ENCODE results near the gene FOXP1. TPM values are rescaled to one million over a fixed set of nuclear protein-coding genes. Genes with fewer than 3 reads are reported as not detected.

FOXP1 gene
- polyA plus RNA-seq, 1 donor (not counting 4 experiments of a cell fraction or from before 2014, with no cell fraction given): 14.6 TPM

GRCh38 chr3:71492974-71493771 lies 90.4 kb downstream of the FOXP1 start:
- Histone ChIP-seq H3K9ac (ENCODE audit: control insufficient read depth, extremely low read depth, insufficient read depth, low read length) (no peak overlapping the region), H3K4me2 (ENCODE audit: control insufficient read depth, extremely low read depth, insufficient read depth, low read depth, low read length) (no peak overlapping the region), H3K9me1 (ENCODE audit: control insufficient read depth, extremely low read depth, insufficient read depth, low read length) (no peaks in the 10 kb centered on the region), H3K27me3 (ENCODE audit: control insufficient read depth, extremely low read depth, insufficient read depth, low read length) (no peaks in the 10 kb centered on the region), H4K20me1 (ENCODE audit: control insufficient read depth, extremely low read depth, insufficient read depth, low read length) (no peaks in the 10 kb centered on the region), H3K79me2 (ENCODE audit: control insufficient read depth, insufficient read depth, low read length) (no peaks in the 10 kb centered on the region), H3K4me1 (ENCODE audit: control insufficient read depth, extremely low read depth, insufficient read depth, low read length) (peaks cover 21% of the 10 kb centered on the region), H3K36me3 (ENCODE audit: control insufficient read depth in 2 of 2, extremely low read depth in 1 of 2, insufficient read depth in 2 of 2, low read length in 2 of 2) (no peaks in the 10 kb centered on the region), H2AFZ (ENCODE audit: control insufficient read depth, low read length) (no peak overlapping the region), H3K9me3 (ENCODE audit: control insufficient read depth, low read depth, low read length) (no peaks in the 10 kb centered on the region), H3K27ac (ENCODE audit: control insufficient read depth, insufficient read depth, low read length) (no peak overlapping the region), H3K4me3 (ENCODE audit: control insufficient read depth in 2 of 3, extremely low read depth in 1 of 3, insufficient read depth in 2 of 3, low read depth in 1 of 3, low read length in 3 of 3) (no peak overlapping the region)
- FAIRE-seq (no peak), DNase-seq (ENCODE audit: low read depth, low spot score) (no peak)
- dilution Hi-C loops (cut with MboI; ENCODE audit: extremely low pct_ligation_motif_present, low sequenced_read_pairs): no loop called here
- TF ChIP-seq EZH2 (IDR thresholded peaks at IDR 0.05; ENCODE audit: low read length): no peak
- TF ChIP-seq, protein P1, sequence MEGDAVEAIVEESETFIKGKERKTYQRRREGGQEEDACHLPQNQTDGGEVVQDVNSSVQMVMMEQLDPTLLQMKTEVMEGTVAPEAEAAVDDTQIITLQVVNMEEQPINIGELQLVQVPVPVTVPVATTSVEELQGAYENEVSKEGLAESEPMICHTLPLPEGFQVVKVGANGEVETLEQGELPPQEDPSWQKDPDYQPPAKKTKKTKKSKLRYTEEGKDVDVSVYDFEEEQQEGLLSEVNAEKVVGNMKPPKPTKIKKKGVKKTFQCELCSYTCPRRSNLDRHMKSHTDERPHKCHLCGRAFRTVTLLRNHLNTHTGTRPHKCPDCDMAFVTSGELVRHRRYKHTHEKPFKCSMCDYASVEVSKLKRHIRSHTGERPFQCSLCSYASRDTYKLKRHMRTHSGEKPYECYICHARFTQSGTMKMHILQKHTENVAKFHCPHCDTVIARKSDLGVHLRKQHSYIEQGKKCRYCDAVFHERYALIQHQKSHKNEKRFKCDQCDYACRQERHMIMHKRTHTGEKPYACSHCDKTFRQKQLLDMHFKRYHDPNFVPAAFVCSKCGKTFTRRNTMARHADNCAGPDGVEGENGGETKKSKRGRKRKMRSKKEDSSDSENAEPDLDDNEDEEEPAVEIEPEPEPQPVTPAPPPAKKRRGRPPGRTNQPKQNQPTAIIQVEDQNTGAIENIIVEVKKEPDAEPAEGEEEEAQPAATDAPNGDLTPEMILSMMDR (optimal IDR thresholded peaks at IDR 0.05 in 1 of 3, IDR thresholded peaks at IDR 0.05 in 1 of 3, conservative IDR thresholded peaks at IDR 0.05 in 1 of 3; ENCODE audit: extremely low read depth in 1 of 3, insufficient read depth in 2 of 3, low read length in 3 of 3): no peak

GRCh38 chr3:71492566-71492965 lies 91.0 kb downstream of the FOXP1 start:
- no peaks in the 10 kb centered on the region for H3K27me3 ChIP-seq (ENCODE audit: control insufficient read depth, extremely low read depth, insufficient read depth, low read length)
- H3K4me1 ChIP-seq (ENCODE audit: control insufficient read depth, extremely low read depth, insufficient read depth, low read length): peaks cover 21% of the 10 kb centered on the region
- dilution Hi-C loops (cut with MboI; ENCODE audit: extremely low pct_ligation_motif_present, low sequenced_read_pairs): no loop called here
- DNase-seq (ENCODE audit: low read depth, low spot score) (no peak), FAIRE-seq (no peak)
- H3K9me3 ChIP-seq (ENCODE audit: control insufficient read depth, low read depth, low read length): no peaks in the 10 kb centered on the region
- no peak overlapping the region for H3K4me2 ChIP-seq (ENCODE audit: control insufficient read depth, extremely low read depth, insufficient read depth, low read depth, low read length)
- no peak overlapping the region for H3K27ac ChIP-seq (ENCODE audit: control insufficient read depth, insufficient read depth, low read length)
- no peak overlapping the region for H2AFZ ChIP-seq (ENCODE audit: control insufficient read depth, low read length)
- no peaks in the 10 kb centered on the region for H4K20me1 ChIP-seq (ENCODE audit: control insufficient read depth, extremely low read depth, insufficient read depth, low read length)
- H3K4me3 ChIP-seq (ENCODE audit: control insufficient read depth in 2 of 3, extremely low read depth in 1 of 3, insufficient read depth in 2 of 3, low read depth in 1 of 3, low read length in 3 of 3): no peak overlapping the region
- no peak for TF ChIP-seq EZH2 (IDR thresholded peaks at IDR 0.05; ENCODE audit: low read length)
- TF ChIP-seq, protein P1 (optimal IDR thresholded peaks at IDR 0.05 in 1 of 3, IDR thresholded peaks at IDR 0.05 in 1 of 3, conservative IDR thresholded peaks at IDR 0.05 in 1 of 3; ENCODE audit: extremely low read depth in 1 of 3, insufficient read depth in 2 of 3, low read length in 3 of 3): no peak
- H3K36me3 ChIP-seq (ENCODE audit: control insufficient read depth in 2 of 2, extremely low read depth in 1 of 2, insufficient read depth in 2 of 2, low read length in 2 of 2): no peaks in the 10 kb centered on the region
- no peak overlapping the region for H3K9ac ChIP-seq (ENCODE audit: control insufficient read depth, extremely low read depth, insufficient read depth, low read length)
- no peaks in the 10 kb centered on the region for H3K9me1 ChIP-seq (ENCODE audit: control insufficient read depth, extremely low read depth, insufficient read depth, low read length)
- no peaks in the 10 kb centered on the region for H3K79me2 ChIP-seq (ENCODE audit: control insufficient read depth, insufficient read depth, low read length)

All from keratinocyte (primary cell).